ENCODE results near the gene GGN. TPM values are rescaled to one million over a fixed set of nuclear protein-coding genes. Genes with fewer than 3 reads are reported as not detected.
A peak's percentile ranks its signal among the peaks of the same experiment; 100 is the strongest.

The GGN gene
- total RNA-seq, 1 experiment from 2014 or later, result 1.4 TPM

- DNase-seq (ENCODE audit: unreplicated experiment), result no peak
- TF ChIP-seq CTCF (IDR thresholded peaks at IDR 0.05; ENCODE audit: unreplicated experiment), result no peak
- peak overlapping the region; percentile 98 for H3K27ac Mint-ChIP-seq (ENCODE audit: low read depth, unreplicated experiment)
- intact Hi-C loops (cut with micrococcal nuclease), result loop anchor here (1.0 kb wide), 1 partner anchor 38 kb away; no protein-coding TSS in a partner anchor
- no peaks in the 10 kb centered on the region for H3K27me3 Mint-ChIP-seq (ENCODE audit: insufficient read depth, unreplicated experiment)
- H3K4me3 Mint-ChIP-seq (ENCODE audit: unreplicated experiment), result peak overlapping the region; percentile 84
- peaks cover 19% of the 10 kb centered on the region for H3K4me1 Mint-ChIP-seq (ENCODE audit: insufficient read depth, unreplicated experiment)
- peaks cover 26% of the 10 kb centered on the region for H3K36me3 Mint-ChIP-seq (ENCODE audit: insufficient read depth, unreplicated experiment)
- POLR2A ChIA-PET, result interaction anchor here (0.6 to 3.8 kb wide), 29 partner anchors 9 to 1062 kb away, joined by 3 to 49 read pairs (median 6); partner anchors contain the start of genes C19orf33, CATSPERG, ECH1 and EIF3K
- no peaks in the 10 kb centered on the region for H3K9me3 Mint-ChIP-seq (ENCODE audit: unreplicated experiment)
- CTCF ChIA-PET, result interaction anchor here (0.6 to 1.4 kb wide), 14 partner anchors 16 to 406 kb away, joined by 3 to 12 read pairs (median 4); partner anchors contain the start of genes CATSPERG, FAM98C and KCNK6
- TSS peak; percentile 50 for BruUV-seq (replicated peaks)
Measured at GRCh38 chr19:38373907-38374331, 13.9 kb downstream of the GGN start.

- no TSS peak for BruUV-seq (replicated peaks)
- no peak for TF ChIP-seq CTCF (IDR thresholded peaks at IDR 0.05; ENCODE audit: unreplicated experiment)
- ChIA-PET CTCF (interaction anchor here (0.5 to 0.6 kb wide), 4 partner anchors 107 to 474 kb away, joined by 3 to 5 read pairs (median 3); partner anchors contain the start of gene SPINT2), POLR2A (interaction anchor here (0.6 kb wide), 1 partner anchor 1033 kb away, joined by 3 read pairs; no protein-coding TSS in a partner anchor)
- Mint-ChIP-seq H3K4me3 (ENCODE audit: unreplicated experiment) (no peak overlapping the region), H3K36me3 (ENCODE audit: insufficient read depth, unreplicated experiment) (peaks cover 7% of the 10 kb centered on the region), H3K9me3 (ENCODE audit: unreplicated experiment) (no peaks in the 10 kb centered on the region), H3K27ac (ENCODE audit: low read depth, unreplicated experiment) (no peak overlapping the region), H3K4me1 (ENCODE audit: insufficient read depth, unreplicated experiment) (peaks cover 11% of the 10 kb centered on the region), H3K27me3 (ENCODE audit: insufficient read depth, unreplicated experiment) (no peaks in the 10 kb centered on the region)
- intact Hi-C loops (cut with micrococcal nuclease), result no loop called here
- DNase-seq (ENCODE audit: unreplicated experiment), result peak; percentile 39
Measured at GRCh38 chr19:38371081-38371480, 16.8 kb downstream of the GGN start.

- peaks cover 7% of the 10 kb centered on the region for H3K36me3 Mint-ChIP-seq (ENCODE audit: insufficient read depth, unreplicated experiment)
- ChIA-PET CTCF (interaction anchor here (0.6 kb wide), 1 partner anchor 145 kb away, joined by 3 read pairs; no protein-coding TSS in a partner anchor), POLR2A (interaction anchor here (0.6 kb wide), 1 partner anchor 1034 kb away, joined by 3 read pairs; no protein-coding TSS in a partner anchor)
- H3K9me3 Mint-ChIP-seq (ENCODE audit: unreplicated experiment), result no peaks in the 10 kb centered on the region
- peaks cover 3% of the 10 kb centered on the region for H3K4me1 Mint-ChIP-seq (ENCODE audit: insufficient read depth, unreplicated experiment)
- DNase-seq (ENCODE audit: unreplicated experiment), result no peak
- no peaks in the 10 kb centered on the region for H3K27me3 Mint-ChIP-seq (ENCODE audit: insufficient read depth, unreplicated experiment)
- TF ChIP-seq CTCF (IDR thresholded peaks at IDR 0.05; ENCODE audit: unreplicated experiment), result no peak
- intact Hi-C loops (cut with micrococcal nuclease), result no loop called here
- BruUV-seq (replicated peaks), result no TSS peak
- no peak overlapping the region for H3K4me3 Mint-ChIP-seq (ENCODE audit: unreplicated experiment)
- H3K27ac Mint-ChIP-seq (ENCODE audit: low read depth, unreplicated experiment), result no peak overlapping the region
Measured at GRCh38 chr19:38370299-38370698, 17.5 kb downstream of the GGN start.

- Mint-ChIP-seq H3K4me3 (ENCODE audit: unreplicated experiment) (no peak overlapping the region), H3K9me3 (ENCODE audit: unreplicated experiment) (no peaks in the 10 kb centered on the region), H3K4me1 (ENCODE audit: insufficient read depth, unreplicated experiment) (no peaks in the 10 kb centered on the region), H3K27me3 (ENCODE audit: insufficient read depth, unreplicated experiment) (no peaks in the 10 kb centered on the region), H3K27ac (ENCODE audit: low read depth, unreplicated experiment) (no peak overlapping the region), H3K36me3 (ENCODE audit: insufficient read depth, unreplicated experiment) (peaks cover 3% of the 10 kb centered on the region)
- intact Hi-C loops (cut with micrococcal nuclease), result no loop called here
- ChIA-PET CTCF (interaction anchor here (1.1 kb wide), 1 partner anchor 34 kb away, joined by 3 read pairs; the partner anchor contains the start of gene CATSPERG), POLR2A (no interaction called here)
- DNase-seq (ENCODE audit: unreplicated experiment), result no peak
- no peak for TF ChIP-seq CTCF (IDR thresholded peaks at IDR 0.05; ENCODE audit: unreplicated experiment)
- no TSS peak for BruUV-seq (replicated peaks)
Measured at GRCh38 chr19:38369584-38369983, 18.2 kb downstream of the GGN start.
